HG03064 (cell line): ENCODE measurements around the gene MSL3B.
"Not testable (repeated sequence)": the region's sequence is repeated elsewhere in the genome, so short reads cannot be mapped to it uniquely, and the experiment has no call there.

Experiments
- ATAC-seq: cut with Tn5 transposase; IDR thresholded peaks from one replicate; pipeline ENCODE4 v1.9.1; 2021; ENCODE audit warnings: low read depth; ENCODE audit not compliant: unreplicated experiment

The MSL3B gene

DNA sequence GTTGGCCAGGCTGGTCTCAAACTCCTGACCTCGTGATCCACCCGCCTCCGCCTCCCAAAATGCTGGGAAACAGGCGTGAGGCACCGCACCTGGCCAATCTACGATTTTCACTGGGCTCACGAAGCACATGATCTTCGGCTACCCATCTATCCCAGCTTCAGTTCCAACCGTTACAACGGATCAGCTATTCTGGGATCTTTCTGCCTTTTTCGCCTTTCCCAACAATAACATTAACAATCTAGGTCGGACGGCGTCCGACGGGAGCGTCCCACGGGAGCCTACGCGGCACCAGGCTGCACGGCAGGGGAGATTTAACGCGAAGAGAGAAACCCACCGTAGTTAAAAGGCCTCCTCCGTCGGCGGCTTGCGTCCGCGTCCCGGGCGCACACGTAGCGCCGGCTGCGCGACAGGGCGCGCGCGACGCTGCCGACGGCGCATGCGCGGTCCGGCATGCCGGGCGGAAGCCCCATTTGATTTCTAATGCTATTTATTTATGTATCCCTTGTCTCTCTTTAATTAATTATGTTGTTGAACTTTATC is at the start of gene MSL3B:
Gene MSL3B (minus strand): TSS at position 394 of the 540 bp plus-strand sequence.
- no peak for ATAC-seq

DNA sequence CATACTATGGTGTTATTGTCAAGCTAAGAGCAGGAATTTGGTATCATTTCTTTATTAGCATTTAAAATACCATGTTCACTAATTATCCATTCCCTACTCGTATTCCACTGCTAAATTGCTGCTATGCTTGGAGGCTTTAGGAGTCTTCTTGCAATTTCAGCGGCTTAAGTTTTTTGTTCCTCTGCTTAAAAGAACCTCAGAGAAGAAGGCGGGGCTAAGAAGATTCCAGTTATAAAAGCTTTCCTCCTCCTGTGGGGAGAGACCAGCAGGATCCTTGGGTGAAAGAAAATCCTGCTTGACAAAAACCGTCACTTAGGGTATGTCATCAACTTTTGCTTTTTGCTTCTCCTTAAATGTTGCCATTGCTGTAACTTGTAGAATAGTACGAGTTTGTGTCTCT is 48.9 kb upstream of the MSL3B start, which contains the start of gene TRPM8:
Gene TRPM8 (plus strand): TSS at position 258 of the 400 bp plus-strand sequence. CDS start 9,165 bp downstream, outside the sequence.
- no peak for ATAC-seq

DNA sequence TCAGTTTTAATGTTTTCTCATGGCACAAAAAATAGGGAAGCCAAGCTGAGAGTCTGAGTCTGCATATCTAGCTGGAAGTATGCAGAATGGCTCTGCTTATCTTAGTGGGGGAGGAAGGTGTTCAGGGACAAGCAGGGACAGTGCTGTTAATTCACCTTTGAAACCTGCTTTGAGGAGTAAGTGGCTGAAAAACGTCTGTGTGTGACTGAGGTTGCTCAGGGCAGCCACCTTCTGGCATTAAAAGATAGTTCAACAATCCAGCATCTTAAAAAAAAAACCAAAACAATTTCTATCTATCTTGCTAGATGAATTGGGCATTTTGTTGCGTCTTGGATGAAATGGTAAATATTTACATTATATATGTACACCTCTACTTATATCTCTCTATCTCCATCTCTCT is 46.9 kb upstream of the MSL3B start:
- no peak for ATAC-seq

DNA sequence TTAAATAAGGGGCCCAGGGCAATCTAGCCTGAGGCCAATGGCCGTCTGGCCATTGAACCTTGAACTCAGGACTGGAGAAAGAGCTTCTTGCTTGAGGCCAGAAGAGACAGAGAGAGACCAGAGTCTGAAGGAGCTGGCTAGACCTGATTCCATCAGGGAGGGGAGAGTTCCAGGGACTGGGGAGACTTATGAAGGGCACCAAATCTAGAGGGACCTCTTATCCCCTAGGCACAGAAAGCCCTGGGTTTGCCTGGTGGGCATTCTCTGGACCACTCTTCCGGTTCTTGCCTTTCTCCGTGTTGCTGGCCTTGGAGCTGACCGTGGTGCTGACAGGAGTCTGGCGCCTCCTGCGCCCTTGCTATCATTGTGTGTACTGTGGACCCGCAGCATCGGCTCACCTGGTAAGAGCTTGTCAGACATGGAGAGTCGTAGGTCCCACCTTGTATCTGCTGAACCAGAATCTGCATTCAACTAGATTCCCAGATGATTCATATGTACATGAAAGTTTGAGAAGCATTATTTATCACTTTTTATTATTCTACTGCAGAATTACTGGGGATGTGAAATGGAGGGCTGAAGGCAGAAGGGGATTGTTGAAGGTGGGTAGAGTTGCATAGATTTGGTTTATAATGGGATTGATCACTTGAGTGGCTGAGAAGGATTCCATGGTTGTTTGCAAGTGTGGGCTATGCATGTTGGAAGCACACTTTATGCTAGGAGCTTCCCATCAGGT is 44.7 kb upstream of the MSL3B start:
- no peak for ATAC-seq

DNA sequence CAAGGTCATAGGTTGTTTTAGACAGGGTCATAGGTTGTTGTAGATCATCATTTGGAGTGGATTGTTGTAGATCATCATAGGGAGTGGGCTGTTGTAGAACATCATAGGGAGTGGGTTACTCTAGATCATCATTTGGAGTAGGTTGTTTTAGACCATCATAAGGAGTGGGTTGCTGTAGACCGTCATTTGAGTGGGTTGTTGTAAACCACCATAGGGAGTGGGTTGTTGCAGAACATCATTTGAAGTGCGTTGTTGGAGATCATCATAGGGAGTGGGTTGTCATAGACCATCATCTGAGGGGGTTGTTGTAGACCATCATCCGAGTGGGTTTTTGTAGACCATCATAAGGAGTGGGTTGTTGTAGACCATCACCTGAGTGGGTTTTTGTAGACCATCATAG is 39.4 kb upstream of the MSL3B start:
- no peak for ATAC-seq

DNA sequence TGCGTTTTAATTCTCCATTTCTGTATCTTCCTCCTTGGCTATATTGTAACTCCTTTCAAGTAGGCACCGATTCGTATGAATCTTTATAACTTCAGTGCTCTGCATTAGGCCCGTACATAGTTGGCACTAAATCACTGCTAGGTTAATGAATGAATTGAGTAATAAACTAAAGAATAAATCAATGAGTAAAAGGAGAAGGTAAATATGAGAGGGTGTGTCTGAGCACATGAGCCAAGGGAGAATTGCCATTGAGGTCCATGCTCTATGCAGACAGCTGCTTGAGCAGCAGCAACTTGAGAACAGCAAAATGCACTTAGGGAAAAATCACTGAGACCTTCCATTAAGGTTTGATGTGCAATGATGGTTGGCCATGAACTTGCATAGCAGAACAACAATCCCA is 37.8 kb upstream of the MSL3B start:
- no peak for ATAC-seq

DNA sequence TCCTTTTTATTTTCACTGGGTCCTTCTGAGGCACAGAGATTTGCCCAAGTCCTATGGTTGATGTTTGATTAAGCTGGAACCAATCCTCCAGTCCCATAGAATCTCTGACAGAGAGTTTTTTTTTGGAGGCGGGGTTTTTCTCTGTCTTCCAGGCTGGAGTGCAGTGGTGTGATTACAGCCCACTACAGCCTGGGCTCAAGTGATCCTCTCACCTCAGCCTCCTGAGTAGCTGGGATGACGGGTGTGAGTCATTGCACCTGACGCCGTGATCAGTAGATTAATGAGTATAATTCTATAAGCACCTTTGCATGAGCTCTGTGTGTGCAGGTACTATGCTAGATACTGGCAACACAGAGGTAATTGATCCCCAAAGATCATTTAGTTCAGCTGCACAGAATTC is 33.7 kb upstream of the MSL3B start:
- no peak for ATAC-seq

DNA sequence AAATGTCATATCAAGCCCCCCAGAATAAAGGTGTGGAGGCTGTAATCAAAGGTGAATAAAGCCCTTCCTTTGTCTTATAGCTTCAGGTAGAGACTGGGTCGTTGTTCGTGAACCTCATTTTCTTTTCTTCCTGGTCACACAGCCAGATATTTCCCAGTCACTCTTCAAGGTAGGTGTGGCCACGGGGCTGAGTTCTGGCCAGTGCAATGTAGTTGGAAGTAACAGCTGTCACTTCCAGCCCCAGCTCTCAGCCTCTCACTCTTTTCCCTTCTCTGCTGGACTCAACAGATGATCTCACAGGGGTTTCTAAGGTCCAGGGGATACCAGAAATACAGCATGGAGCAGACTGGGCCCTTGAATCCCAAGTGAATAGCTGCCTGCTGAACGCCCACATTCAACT is 33.2 kb upstream of the MSL3B start:
- no peak for ATAC-seq

DNA sequence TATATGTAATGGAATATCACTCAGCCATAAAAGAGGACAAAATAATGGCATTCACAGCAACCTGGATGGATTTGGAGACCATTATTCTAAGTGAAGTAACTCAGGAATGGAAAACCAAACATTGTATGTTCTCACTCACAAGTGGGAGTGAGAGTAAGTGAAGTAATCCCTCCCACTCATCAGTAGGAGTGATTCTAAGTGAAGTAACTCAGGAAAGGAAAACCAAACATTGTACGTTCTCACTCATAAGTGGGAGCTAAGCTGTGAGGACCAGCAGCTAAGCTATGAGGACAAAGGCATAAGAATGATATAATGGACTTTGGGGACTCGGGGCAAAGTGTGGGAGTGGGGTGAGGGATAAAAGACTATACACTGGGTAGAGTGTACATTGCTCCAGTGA is 28.1 kb upstream of the MSL3B start:
- ATAC-seq = not testable (repeated sequence)

DNA sequence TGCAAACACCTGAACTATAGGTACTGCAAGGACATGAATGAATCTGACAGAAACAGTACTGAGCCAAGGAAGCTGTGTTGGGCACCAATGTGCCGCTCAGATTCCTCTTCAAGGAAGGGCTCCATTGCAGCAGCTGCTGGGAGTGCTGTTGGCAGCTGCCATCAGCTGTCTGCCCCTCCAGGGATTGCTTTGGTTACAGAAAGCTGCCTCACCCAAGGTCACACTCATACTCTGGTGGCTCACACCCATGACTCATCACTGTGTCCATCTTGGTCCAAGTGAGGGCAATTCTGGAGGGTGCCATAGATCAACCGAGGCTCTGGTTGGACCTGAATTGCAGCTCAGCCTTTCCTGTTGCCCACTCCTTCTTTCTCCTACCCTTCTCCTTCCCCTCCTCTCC is 24.6 kb upstream of the MSL3B start:
- ATAC-seq = no peak

DNA sequence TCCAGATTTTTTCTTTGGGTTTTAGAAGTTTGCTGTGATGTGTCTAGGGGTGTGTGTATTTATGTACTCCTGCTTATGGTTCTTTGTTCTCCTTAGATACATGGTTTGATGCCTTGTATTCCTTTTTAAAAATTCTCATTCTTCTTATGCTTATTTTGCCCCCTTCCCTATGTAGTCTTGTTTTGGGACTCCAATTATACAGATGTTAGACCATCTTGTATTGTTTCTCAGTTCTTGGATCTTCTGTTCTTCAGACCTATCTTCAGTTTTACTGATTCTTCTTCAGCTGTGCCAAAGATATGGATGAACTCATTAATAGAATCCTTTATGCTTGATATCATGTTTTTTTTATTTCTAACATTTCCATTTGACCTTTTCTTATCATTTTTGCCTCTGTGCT is 14.2 kb upstream of the MSL3B start:
- ATAC-seq = no peak

DNA sequence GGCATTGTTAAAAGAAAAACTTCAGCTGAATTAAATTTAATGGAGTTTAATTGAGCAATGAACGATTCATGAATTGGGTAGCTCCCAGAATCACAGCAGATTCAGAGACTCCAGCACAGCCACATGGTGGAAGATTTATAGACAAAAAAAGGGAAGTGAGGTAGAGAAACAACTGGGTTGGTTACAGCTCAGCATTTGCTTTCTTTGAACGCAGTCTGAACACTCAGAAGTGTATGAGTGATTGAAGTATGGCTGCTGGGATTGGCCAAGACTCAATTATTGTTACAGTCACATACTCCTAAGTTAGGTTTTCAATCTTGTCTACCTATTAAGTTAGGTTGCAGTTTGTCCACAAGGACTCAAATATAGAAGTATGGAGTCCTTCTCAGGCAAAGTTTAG is 3.9 kb upstream of the MSL3B start:
- not testable (repeated sequence) for ATAC-seq

DNA sequence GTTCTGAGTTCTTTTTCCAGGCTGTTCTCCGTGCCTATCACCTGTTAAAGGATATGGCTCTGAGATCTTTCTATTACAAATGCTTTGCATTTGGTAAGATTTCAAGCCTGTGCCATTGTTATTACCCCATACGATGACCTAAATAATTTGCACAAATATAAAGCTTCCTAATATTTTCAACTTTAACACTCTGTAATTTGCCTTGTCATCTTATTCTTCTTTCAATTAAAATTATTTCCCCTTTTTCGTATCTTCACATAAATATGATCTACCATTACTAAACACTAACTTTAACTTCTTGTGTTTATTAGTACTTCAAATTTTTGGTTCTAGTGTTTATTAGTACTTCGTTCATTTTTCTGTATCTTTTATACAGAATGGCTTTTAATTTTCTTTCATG is 3.2 kb upstream of the MSL3B start:
- no peak for ATAC-seq

DNA sequence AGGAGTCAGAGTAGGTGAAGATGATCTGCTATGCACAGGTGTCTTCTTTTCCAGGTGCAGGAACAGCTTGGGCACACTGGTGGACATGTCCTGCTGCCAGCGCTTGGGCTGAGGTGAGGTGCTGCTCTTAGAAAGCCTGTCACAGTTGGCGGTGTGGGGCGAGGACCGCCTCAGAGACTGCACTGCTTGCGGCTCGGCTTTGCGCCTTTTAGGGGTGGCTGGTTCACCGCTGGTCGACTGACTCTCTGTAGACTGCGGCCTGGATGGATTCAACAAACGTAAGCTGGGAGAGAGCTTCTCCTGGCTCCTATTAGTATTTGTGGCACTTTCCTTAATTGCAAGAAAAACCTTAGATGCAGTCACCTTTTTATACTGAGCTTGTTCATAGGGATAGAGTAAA is 1.7 kb downstream of the MSL3B start:
- ATAC-seq = no peak

DNA sequence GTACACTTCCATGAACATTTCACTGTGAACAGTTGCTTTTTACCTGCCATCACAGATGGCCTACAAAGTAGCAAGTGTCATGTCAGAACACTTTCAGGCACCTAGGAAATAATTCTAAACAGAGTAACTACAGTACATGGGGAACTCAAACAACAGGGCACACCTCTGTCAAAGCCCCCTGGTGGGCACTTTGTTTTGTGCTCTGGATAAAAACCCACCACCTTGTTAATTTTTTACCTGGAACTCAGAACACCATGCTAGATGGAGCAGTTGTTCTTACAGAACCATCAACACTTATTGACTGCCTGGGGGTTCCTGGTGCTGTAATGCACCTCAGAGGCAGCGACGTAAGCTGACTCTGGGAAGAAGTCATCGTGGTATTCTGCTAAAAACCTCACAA is 2.3 kb downstream of the MSL3B start:
- no peak for ATAC-seq

DNA sequence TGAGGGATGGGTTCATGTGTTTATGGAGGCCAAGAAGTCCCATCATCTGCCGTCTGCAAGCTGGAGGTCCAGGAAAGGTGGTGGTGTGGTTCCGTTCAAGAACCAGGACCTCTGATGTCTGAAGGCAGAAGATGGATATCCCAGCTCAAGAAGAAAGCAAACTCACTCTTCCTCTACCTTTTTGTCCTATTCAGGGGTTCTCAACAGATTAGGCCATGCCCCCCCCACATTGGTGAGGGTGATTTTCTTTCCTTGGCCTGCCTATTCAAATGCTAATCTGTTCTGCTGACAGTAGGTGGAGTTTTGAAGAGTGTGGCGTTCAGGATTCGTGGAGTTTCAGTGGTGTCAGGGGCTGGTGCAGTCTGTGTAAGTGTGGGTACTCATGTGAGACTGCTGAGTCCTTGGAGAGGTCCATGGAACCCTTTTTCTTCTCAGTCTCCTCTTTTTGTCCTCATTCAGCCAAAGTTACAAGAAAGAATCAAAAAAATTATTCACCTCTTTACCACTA is 5.9 kb downstream of the MSL3B start:
- ATAC-seq = no peak

DNA sequence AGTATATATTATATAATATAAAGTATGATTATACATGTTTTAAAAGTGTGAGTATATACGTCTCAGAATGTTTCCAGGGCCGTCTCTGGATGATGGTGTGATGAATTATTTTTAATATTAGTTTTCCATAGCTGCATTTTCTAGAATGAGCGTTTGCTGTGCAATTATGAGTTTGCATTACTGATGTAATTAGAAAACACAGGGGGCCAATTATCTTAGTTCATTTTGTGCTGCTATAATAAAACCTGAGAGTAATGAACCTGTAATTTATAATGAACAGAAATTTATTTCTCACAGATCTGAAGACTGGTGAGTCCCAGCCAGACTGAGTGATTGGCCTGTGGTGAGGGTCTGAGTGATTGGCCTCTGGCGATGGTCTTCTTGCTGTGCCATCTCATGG is 9.9 kb downstream of the MSL3B start:
- no peak for ATAC-seq

DNA sequence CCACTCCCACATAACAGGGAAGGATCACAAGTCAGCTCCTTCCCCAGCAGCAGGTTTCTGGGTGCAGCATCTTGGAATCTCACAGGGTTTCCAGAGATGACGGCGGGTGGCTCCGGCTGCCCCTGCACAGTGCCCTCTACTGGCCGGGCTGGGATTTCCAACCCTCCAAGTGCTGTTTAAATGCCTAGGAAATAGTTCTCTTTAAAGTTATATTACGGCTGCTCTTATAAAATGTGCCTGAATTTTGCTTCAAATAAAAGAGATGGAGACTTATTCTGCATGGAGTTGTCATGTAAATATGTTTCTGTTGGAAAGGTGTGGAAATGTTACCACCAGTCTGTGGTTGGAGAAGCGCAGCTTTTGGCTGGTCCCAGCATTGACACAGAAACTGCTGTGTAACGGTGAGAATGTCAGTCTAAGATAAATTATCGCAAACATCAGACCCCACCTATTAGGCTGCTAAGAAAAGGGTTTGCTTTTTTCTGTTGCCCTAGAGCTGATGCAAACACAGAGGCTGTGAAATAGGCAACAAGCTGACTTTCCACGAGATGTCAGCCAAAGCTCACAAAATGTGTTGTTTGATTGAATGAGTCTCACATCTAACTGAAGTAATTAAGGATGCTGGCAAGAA is 10.6 kb downstream of the MSL3B start:
- no peak for ATAC-seq

DNA sequence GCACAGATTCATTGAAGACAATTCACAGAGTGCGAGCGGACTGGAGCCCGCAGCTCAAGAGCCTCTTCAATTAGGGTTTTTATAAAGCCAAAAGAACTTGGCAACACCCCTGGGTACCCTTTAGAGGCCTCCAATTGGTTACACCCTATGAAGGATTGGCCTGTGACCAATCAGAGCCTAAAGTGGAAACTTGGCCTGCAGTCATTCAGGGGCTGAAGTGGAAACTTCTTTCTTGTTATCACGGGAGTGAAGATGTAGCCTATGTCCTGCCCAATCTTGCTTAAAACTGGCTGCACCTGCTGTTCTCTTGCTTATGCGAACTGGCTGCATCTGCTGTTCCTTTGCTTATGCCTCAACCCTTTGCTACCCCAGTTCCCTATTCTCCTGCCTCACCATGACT is 12.0 kb downstream of the MSL3B start:
- no peak for ATAC-seq

DNA sequence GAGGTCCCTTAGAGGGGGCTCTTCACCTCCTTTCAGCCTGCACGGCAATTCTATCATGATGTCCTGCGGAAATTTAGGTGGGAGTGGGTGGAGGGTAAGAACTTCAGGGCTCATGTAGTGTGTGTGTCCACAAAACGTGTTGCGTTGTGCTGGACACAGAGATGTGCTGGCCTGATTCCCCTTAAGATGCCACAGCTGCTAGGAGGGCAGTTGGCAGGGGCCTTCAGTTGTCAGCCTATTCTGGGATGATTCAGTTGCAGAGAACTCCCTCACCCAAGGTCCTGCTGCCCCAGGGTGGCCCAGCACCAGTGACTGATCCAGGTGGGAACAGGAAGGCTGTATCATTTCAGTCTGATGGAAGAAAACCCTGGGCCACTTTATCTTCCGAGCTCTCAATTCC is 12.8 kb downstream of the MSL3B start:
- no peak for ATAC-seq

DNA sequence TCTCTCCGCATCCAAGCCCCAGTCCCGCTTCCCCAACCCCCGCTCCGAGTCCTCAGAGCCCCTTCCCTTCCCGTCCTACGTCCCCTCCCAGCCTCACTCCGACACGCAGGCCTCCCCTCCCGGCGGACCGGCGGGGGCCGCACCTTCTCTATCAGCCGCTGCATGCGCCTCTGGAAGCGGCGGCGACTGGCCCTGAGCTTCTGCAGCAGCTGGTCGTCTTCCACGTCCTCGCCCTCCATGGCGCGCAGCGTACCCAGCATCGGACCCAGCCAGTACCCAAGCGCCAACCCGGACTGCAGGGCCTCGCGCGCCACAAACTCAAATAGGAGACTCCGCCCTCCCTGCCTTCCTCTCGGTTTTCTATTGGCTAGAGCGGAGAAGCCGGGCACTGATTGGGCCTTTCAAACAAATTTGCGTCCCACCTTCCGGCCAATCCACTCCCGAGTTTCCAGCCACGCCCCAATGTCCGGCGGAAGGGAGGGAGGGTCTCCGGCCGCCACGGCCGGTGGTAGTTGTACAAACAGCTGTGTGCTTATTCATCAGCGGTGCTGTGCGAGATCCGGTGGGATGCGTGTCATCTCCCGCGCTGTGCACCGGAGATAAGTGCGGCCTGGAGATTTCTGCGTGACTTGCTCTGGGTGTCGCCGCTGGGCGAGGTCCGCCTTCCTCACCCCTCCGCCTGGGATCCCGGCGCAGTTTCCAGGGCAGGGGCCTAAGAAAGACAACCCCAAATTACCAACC is 13.8 kb downstream of the MSL3B start, which contains the start of gene HJURP:
Gene HJURP (minus strand): TSS at position 295 of the 741 bp plus-strand sequence. CDS start 35 bp downstream, at position 260.
- peak; percentile 98 for ATAC-seq
